Measurements from ENCODE around the gene DIAPH1. TPM values are rescaled to one million over a fixed set of nuclear protein-coding genes. Genes with fewer than 3 reads are reported as not detected.

Gene DIAPH1
- polyA plus RNA-seq (2013, experiment 1 of 2) = 20.3 TPM
- polyA plus RNA-seq (2013, experiment 2 of 2) = 19.1 TPM

- DNase-seq = peak; percentile 96
- H4K91ac ChIP-seq (ENCODE audit: low read length) = no peak within 1 kb of the TSS
- peak within 1 kb of the TSS; percentile 66 for H2AFZ ChIP-seq (ENCODE audit: low read depth, low read length)
- no peak within 1 kb of the TSS for H3K14ac ChIP-seq (ENCODE audit: low read length in 2 of 2)
- peak within 1 kb of the TSS; percentile 24 for H3K27ac ChIP-seq (ENCODE audit: low read length, poor library complexity, severe bottlenecking)
- H3K4ac ChIP-seq (ENCODE audit: low read depth in 1 of 2, low read length in 2 of 2) = peak within 1 kb of the TSS in 1 of 2 experiments; percentile 37
- no peaks in the 10 kb centered on the region for H3K27me3 ChIP-seq (ENCODE audit: control insufficient read depth in 1 of 2, insufficient read depth in 1 of 2, low read length in 2 of 2)
- no peak within 1 kb of the TSS for H2BK12ac ChIP-seq (ENCODE audit: low read length in 2 of 2)
- H2BK5ac ChIP-seq (ENCODE audit: low read depth, low read length, poor library complexity, severe bottlenecking) = peak within 1 kb of the TSS; percentile 85
- 4% methylated on average over 43 of the region's 70 CpGs for WGBS
- H3K4me3 ChIP-seq (ENCODE audit: insufficient read depth in 1 of 2, low read depth in 1 of 2, low read length in 2 of 2) = peak within 1 kb of the TSS; percentile 81 to 93
- peak within 1 kb of the TSS in 1 of 2 experiments; percentile 60 for H3K23ac ChIP-seq (ENCODE audit: low read length in 2 of 2)
- peak within 1 kb of the TSS; percentile 70 for H3K4me2 ChIP-seq (ENCODE audit: low read length, poor library complexity, severe bottlenecking)
- no peak within 1 kb of the TSS for H2BK120ac ChIP-seq (ENCODE audit: low read depth, low read length)
- no peaks in the 10 kb centered on the region for H3K9me3 ChIP-seq (ENCODE audit: control insufficient read depth, low read length)
- peak within 1 kb of the TSS in 1 of 2 experiments; percentile 47 for H3K18ac ChIP-seq (ENCODE audit: low read depth in 1 of 2, low read length in 2 of 2)
- H2BK15ac ChIP-seq (ENCODE audit: low read depth, poor library complexity, severe bottlenecking) = peak within 1 kb of the TSS; percentile 78
- peaks cover under 1% of the 10 kb centered on the region for H3K79me1 ChIP-seq (replicated peaks; ENCODE audit: low read length, poor library complexity, severe bottlenecking)
- H4K8ac ChIP-seq (ENCODE audit: low read length) = no peak within 1 kb of the TSS
- H3K36me3 ChIP-seq (ENCODE audit: control insufficient read depth in 1 of 2, insufficient read depth in 2 of 2, low read depth in 1 of 2, low read length in 2 of 2) = peaks cover 19 to 38% of the 10 kb centered on the region in 2 experiments
- H2AK5ac ChIP-seq (ENCODE audit: low read length, severe bottlenecking) = no peak within 1 kb of the TSS
- H3K9ac ChIP-seq (ENCODE audit: low read length) = peak within 1 kb of the TSS; percentile 91
- H3K4me1 ChIP-seq (ENCODE audit: control insufficient read depth, insufficient read depth, low read depth, low read length) = no peaks in the 10 kb centered on the region
Measured at GRCh38 chr5:141618804-141619554, at the start of gene DIAPH1. Gene DIAPH1 (minus strand): TSS chr5:141619000. CDS start chr5:141618914, 86 bp downstream.

- Histone ChIP-seq H3K9me3 (ENCODE audit: control insufficient read depth, low read length) (no peaks in the 10 kb centered on the region), H2BK12ac (ENCODE audit: low read length in 2 of 2) (no peak overlapping the region), H2AFZ (ENCODE audit: low read depth, low read length) (no peak overlapping the region), H4K8ac (ENCODE audit: low read length) (no peak overlapping the region), H3K4me2 (ENCODE audit: low read length, poor library complexity, severe bottlenecking) (no peak overlapping the region), H2AK5ac (ENCODE audit: low read length, severe bottlenecking) (no peak overlapping the region), H3K36me3 (ENCODE audit: control insufficient read depth in 1 of 2, insufficient read depth in 2 of 2, low read depth in 1 of 2, low read length in 2 of 2) (peaks cover 37 to 55% of the 10 kb centered on the region in 2 experiments), H3K79me1 (replicated peaks; ENCODE audit: low read length, poor library complexity, severe bottlenecking) (peaks cover 5% of the 10 kb centered on the region), H2BK120ac (ENCODE audit: low read depth, low read length) (no peak overlapping the region), H3K4me1 (ENCODE audit: control insufficient read depth, insufficient read depth, low read depth, low read length) (no peaks in the 10 kb centered on the region), H3K9ac (ENCODE audit: low read length) (no peak overlapping the region), H3K4ac (ENCODE audit: low read depth in 1 of 2, low read length in 2 of 2) (no peak overlapping the region), H2BK5ac (ENCODE audit: low read depth, low read length, poor library complexity, severe bottlenecking) (no peak overlapping the region), H3K23ac (ENCODE audit: low read length in 2 of 2) (no peak overlapping the region), H2BK15ac (ENCODE audit: low read depth, poor library complexity, severe bottlenecking) (no peak overlapping the region), H3K27me3 (ENCODE audit: control insufficient read depth in 1 of 2, insufficient read depth in 1 of 2, low read length in 2 of 2) (no peaks in the 10 kb centered on the region), H3K18ac (ENCODE audit: low read depth in 1 of 2, low read length in 2 of 2) (no peak overlapping the region), H3K14ac (ENCODE audit: low read length in 2 of 2) (no peak overlapping the region), H4K91ac (ENCODE audit: low read length) (no peak overlapping the region), H3K4me3 (ENCODE audit: insufficient read depth in 1 of 2, low read depth in 1 of 2, low read length in 2 of 2) (no peak overlapping the region), H3K27ac (ENCODE audit: low read length, poor library complexity, severe bottlenecking) (no peak overlapping the region)
- WGBS = 96% methylated on average over 15 of the region's 18 CpGs
- no peak for DNase-seq
Measured at GRCh38 chr5:141665995-141666940, 47.5 kb upstream of the DIAPH1 start.

GRCh38 chr5:141664733-141665461, 46.1 kb upstream of the DIAPH1 start:
- peak; percentile 69 for DNase-seq
- H3K14ac ChIP-seq (ENCODE audit: low read length in 2 of 2) = no peak overlapping the region
- peaks cover 40 to 43% of the 10 kb centered on the region in 2 experiments for H3K36me3 ChIP-seq (ENCODE audit: control insufficient read depth in 1 of 2, insufficient read depth in 2 of 2, low read depth in 1 of 2, low read length in 2 of 2)
- H2BK120ac ChIP-seq (ENCODE audit: low read depth, low read length) = no peak overlapping the region
- no peak overlapping the region for H2AK5ac ChIP-seq (ENCODE audit: low read length, severe bottlenecking)
- H3K4me3 ChIP-seq (ENCODE audit: insufficient read depth in 1 of 2, low read depth in 1 of 2, low read length in 2 of 2) = peak overlapping the region in 1 of 2 experiments; percentile 12
- H3K4ac ChIP-seq (ENCODE audit: low read depth in 1 of 2, low read length in 2 of 2) = no peak overlapping the region
- H3K23ac ChIP-seq (ENCODE audit: low read length in 2 of 2) = no peak overlapping the region
- H2BK5ac ChIP-seq (ENCODE audit: low read depth, low read length, poor library complexity, severe bottlenecking) = no peak overlapping the region
- no peaks in the 10 kb centered on the region for H3K9me3 ChIP-seq (ENCODE audit: control insufficient read depth, low read length)
- H3K4me1 ChIP-seq (ENCODE audit: control insufficient read depth, insufficient read depth, low read depth, low read length) = no peaks in the 10 kb centered on the region
- 49% methylated on average over 11 of the region's 13 CpGs for WGBS
- no peak overlapping the region for H4K91ac ChIP-seq (ENCODE audit: low read length)
- no peak overlapping the region for H3K27ac ChIP-seq (ENCODE audit: low read length, poor library complexity, severe bottlenecking)
- H3K79me1 ChIP-seq (replicated peaks; ENCODE audit: low read length, poor library complexity, severe bottlenecking) = peaks cover 5% of the 10 kb centered on the region
- H3K9ac ChIP-seq (ENCODE audit: low read length) = no peak overlapping the region
- H2BK15ac ChIP-seq (ENCODE audit: low read depth, poor library complexity, severe bottlenecking) = no peak overlapping the region
- no peak overlapping the region for H3K18ac ChIP-seq (ENCODE audit: low read depth in 1 of 2, low read length in 2 of 2)
- no peak overlapping the region for H2AFZ ChIP-seq (ENCODE audit: low read depth, low read length)
- H3K27me3 ChIP-seq (ENCODE audit: control insufficient read depth in 1 of 2, insufficient read depth in 1 of 2, low read length in 2 of 2) = no peaks in the 10 kb centered on the region
- H4K8ac ChIP-seq (ENCODE audit: low read length) = peak overlapping the region; percentile 19
- no peak overlapping the region for H2BK12ac ChIP-seq (ENCODE audit: low read length in 2 of 2)
- H3K4me2 ChIP-seq (ENCODE audit: low read length, poor library complexity, severe bottlenecking) = no peak overlapping the region

Measured in mesenchymal stem cell (in vitro differentiated cells and primary cell).